Peyer's patch (tissue), 4 donors: ENCODE measurements around the gene REXO1. TPM values are rescaled to one million over a fixed set of nuclear protein-coding genes. Genes with fewer than 3 reads are reported as not detected.

Experiments
- DNase-seq, 3 donors: peaks; one replicate each; pipeline ENCODE4 v3.0.0-alpha.2; 2017 to 2019
- H3K27ac ChIP-seq, 4 donors: fragments of 200-600 bp; sonication (generic); one replicate each; pipeline ENCODE4 v1.5.1; 2016 to 2019
- H3K27me3 ChIP-seq, 2 donors: fragments of 200-600 bp; sonication (generic); one replicate each; pipeline ENCODE4 v1.5.1; 2019
- H3K36me3 ChIP-seq, 3 donors: fragments of 200-600 bp; sonication (generic); one replicate each; pipeline ENCODE4 v1.5.1; 2016 to 2019
- H3K4me1 ChIP-seq, 4 donors: fragments of 200-600 bp; sonication (generic); one replicate each; pipeline ENCODE4 v1.5.1; 2016 to 2019
- H3K4me3 ChIP-seq, 4 donors: fragments of 200-600 bp; sonication (generic); 1 replicate in 3 of 4; 2 replicates in 1 of 4; pipeline ENCODE4 v1.5.1; 2016 to 2019; ENCODE audit warnings: mild to moderate bottlenecking in 1 of 4
- H3K9me3 ChIP-seq, 4 donors: fragments of 200-600 bp; sonication (generic); one replicate each; pipeline ENCODE4 v1.5.1; 2016 to 2019; ENCODE audit warnings: mild to moderate bottlenecking in 1 of 4
- CTCF ChIP-seq, 6 experiments: fragments of 450-650 bp in 4 of 6; fragments of 200-600 bp in 2 of 6; sonication (generic) in 1 of 6; IDR thresholded peaks; one replicate each; pipeline ENCODE4 v1.5.1; 2017 to 2019; ENCODE audit warnings: antibody characterized with exemption in 6 of 6, mild to moderate bottlenecking in 3 of 6, moderate library complexity in 1 of 6
- POLR2A ChIP-seq, 2 donors: fragments of 450-650 bp; IDR thresholded peaks; one replicate each; pipeline ENCODE4 v1.5.1; 2017; ENCODE audit warnings: antibody characterized with exemption in 2 of 2, mild to moderate bottlenecking in 2 of 2, moderate library complexity in 2 of 2
- total RNA-seq, 4 donors: library from RNA; depleted of rRNA; stranded (reverse); fragments of >200 nt; gene quantifications; one replicate each; pipeline ENCODE4 v1.1.0, GENCODE V29; 2016

Gene REXO1
- total RNA-seq, 4 donors from 2014 or later, result 47.0 to 101 (median 57.2) TPM

- peaks cover 0 to 43% of the 10 kb centered on the region in 2 donors for H3K27me3 ChIP-seq
Measured at GRCh38 chr19:1776606-1777147, 71.6 kb downstream of the REXO1 start.

GRCh38 chr19:1775951-1776605, 72.2 kb downstream of the REXO1 start:
- H3K27ac ChIP-seq, result no peak overlapping the region
- no peak overlapping the region for H3K4me3 ChIP-seq
- H3K4me1 ChIP-seq, result no peaks in the 10 kb centered on the region
- no peaks in the 10 kb centered on the region for H3K36me3 ChIP-seq
- TF ChIP-seq CTCF (IDR thresholded peaks at IDR 0.05) (no peak), POLR2A (IDR thresholded peaks at IDR 0.05) (no peak)
- DNase-seq, result no peak
- H3K27me3 ChIP-seq, result peaks cover 0 to 43% of the 10 kb centered on the region in 2 donors
- peaks cover 0 to 12% (median 4%) of the 10 kb centered on the region in 4 donors for H3K9me3 ChIP-seq

More at GRCh38 chr19:1776606-1777147, 71.6 kb downstream of the REXO1 start:
- Histone ChIP-seq H3K9me3 (peaks cover 0 to 13% (median 3%) of the 10 kb centered on the region in 4 donors), H3K4me1 (no peaks in the 10 kb centered on the region), H3K27ac (no peak overlapping the region), H3K4me3 (no peak overlapping the region), H3K36me3 (no peaks in the 10 kb centered on the region)
- TF ChIP-seq CTCF (IDR thresholded peaks at IDR 0.05), result no peak
- DNase-seq, result no peak

GRCh38 chr19:1774989-1775772, 73.1 kb downstream of the REXO1 start:
- Histone ChIP-seq H3K27me3 (peaks cover 0 to 39% of the 10 kb centered on the region in 2 donors), H3K4me1 (no peaks in the 10 kb centered on the region)

GRCh38 chr19:1773184-1773583, 75.1 kb downstream of the REXO1 start:
- no peak overlapping the region for H3K4me3 ChIP-seq
- H3K4me1 ChIP-seq, result no peaks in the 10 kb centered on the region
- DNase-seq, result peak in 1 of 3 donors; percentile 68
- H3K9me3 ChIP-seq, result peaks cover 0 to 21% (median 7%) of the 10 kb centered on the region in 4 donors
- H3K27ac ChIP-seq, result peak overlapping the region in 2 of 4 donors; percentile 11 to 80
- H3K27me3 ChIP-seq, result peaks cover 0 to 43% of the 10 kb centered on the region in 2 donors
- no peaks in the 10 kb centered on the region for H3K36me3 ChIP-seq
- TF ChIP-seq POLR2A (IDR thresholded peaks at IDR 0.05) (peak in 1 of 2 donors; percentile 49), CTCF (IDR thresholded peaks at IDR 0.05) (no peak)

More at GRCh38 chr19:1774989-1775772, 73.1 kb downstream of the REXO1 start:
- peak in 4 of 6 experiments; percentile 13 to 48 (median 40) for TF ChIP-seq CTCF (IDR thresholded peaks at IDR 0.05)
- TF ChIP-seq POLR2A (IDR thresholded peaks at IDR 0.05), result no peak
- no peak overlapping the region for H3K27ac ChIP-seq
- peaks cover 0 to 21% (median 7%) of the 10 kb centered on the region in 4 donors for H3K9me3 ChIP-seq
- DNase-seq, result no peak
- no peaks in the 10 kb centered on the region for H3K36me3 ChIP-seq
- no peak overlapping the region for H3K4me3 ChIP-seq

GRCh38 chr19:1770866-1771576, 77.3 kb downstream of the REXO1 start:
- Histone ChIP-seq H3K36me3 (no peaks in the 10 kb centered on the region), H3K27ac (no peak overlapping the region), H3K4me1 (peaks cover 0 to 5% (median 0%) of the 10 kb centered on the region in 4 donors), H3K27me3 (peaks cover 0 to 40% of the 10 kb centered on the region in 2 donors), H3K9me3 (peaks cover 0 to 21% (median 7%) of the 10 kb centered on the region in 4 donors), H3K4me3 (no peak overlapping the region)
- no peak for TF ChIP-seq CTCF (IDR thresholded peaks at IDR 0.05)
- no peak for TF ChIP-seq POLR2A (IDR thresholded peaks at IDR 0.05)
- no peak for DNase-seq
